Measurements from ENCODE around the gene UNC5CL. TPM values are rescaled to one million over a fixed set of nuclear protein-coding genes. Genes with fewer than 3 reads are reported as not detected.

The UNC5CL gene
- total RNA-seq, 1 experiment from 2014 or later = 2.2 TPM

GRCh38 chr6:41061196-41061726, 22.2 kb upstream of the UNC5CL start:
- Histone ChIP-seq H3K79me2 (ENCODE audit: insufficient read depth, low read length) (no peaks in the 10 kb centered on the region), H3K9me3 (ENCODE audit: control insufficient read depth in 1 of 2, insufficient read depth in 1 of 2, low read depth in 1 of 2, low read length in 2 of 2) (no peaks in the 10 kb centered on the region), H4K20me1 (ENCODE audit: insufficient read depth) (no peaks in the 10 kb centered on the region), H3K9me2 (ENCODE audit: insufficient read depth) (no peaks in the 10 kb centered on the region), H3K9ac (ENCODE audit: low read length) (no peak overlapping the region), H3K27ac (ENCODE audit: low read depth, low read length) (no peak overlapping the region), H3K4me3 (replicated peaks in 1 of 2; ENCODE audit: low read depth in 1 of 2, low read length in 2 of 2) (no peak overlapping the region), H2AFZ (ENCODE audit: low read depth, low read length, poor library complexity, severe bottlenecking) (no peak overlapping the region), H3K36me3 (ENCODE audit: control insufficient read depth in 1 of 2, insufficient read depth in 2 of 2, low read length in 2 of 2) (peaks cover 0 to 10% of the 10 kb centered on the region in 2 experiments; a peak in 2 of 4 replicates), H3K4me1 (ENCODE audit: control insufficient read depth in 1 of 2, insufficient read depth in 2 of 2, low read length in 2 of 2) (peaks cover 0 to 17% of the 10 kb centered on the region in 2 experiments; a peak in 1 of 4 replicates), H3K27me3 (ENCODE audit: insufficient read depth, low read length) (no peaks in the 10 kb centered on the region), H3K4me2 (ENCODE audit: low read length) (no peak overlapping the region)
- no peak for DNase-seq (ENCODE audit: low read depth, low spot score)
- BruUV-seq (replicated peaks) = no TSS peak
- TF ChIP-seq EZH2 (IDR thresholded peaks at IDR 0.05) (no peak), JUND (IDR thresholded peaks at IDR 0.05) (no peak), ZFX (IDR thresholded peaks at IDR 0.05) (no peak), ELF1 (IDR thresholded peaks at IDR 0.05; ENCODE audit: borderline replicate concordance, low read depth) (no peak), POLR2A (IDR thresholded peaks at IDR 0.05; ENCODE audit: borderline replicate concordance, extremely low read depth, insufficient read depth, insufficient read length) (no peak), POLR2AphosphoS5 (IDR thresholded peaks at IDR 0.05; ENCODE audit: low read depth, low read length) (no peak), FOSL1 (IDR thresholded peaks at IDR 0.05; ENCODE audit: low read depth) (no peak), TCF7L2 (IDR thresholded peaks at IDR 0.05; ENCODE audit: borderline replicate concordance, extremely low read depth, insufficient read depth, insufficient read length) (no peak), EZH2phosphoT487 (IDR thresholded peaks at IDR 0.05; ENCODE audit: borderline replicate concordance) (no peak), SRF (IDR thresholded peaks at IDR 0.05; ENCODE audit: low read depth) (no peak), CBX3 (IDR thresholded peaks at IDR 0.05; ENCODE audit: low read depth) (no peak), ATF3 (IDR thresholded peaks at IDR 0.05) (no peak), SIN3A (IDR thresholded peaks at IDR 0.05; ENCODE audit: low read depth) (no peak)
- TF ChIP-seq, protein P1, sequence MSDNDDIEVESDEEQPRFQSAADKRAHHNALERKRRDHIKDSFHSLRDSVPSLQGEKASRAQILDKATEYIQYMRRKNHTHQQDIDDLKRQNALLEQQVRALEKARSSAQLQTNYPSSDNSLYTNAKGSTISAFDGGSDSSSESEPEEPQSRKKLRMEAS (IDR thresholded peaks at IDR 0.05) = no peak
- ATAC-seq = no peak
- RAD21 ChIA-PET (ENCODE audit: low non-redundant PET in 1 of 2, low total read pairs in 2 of 2, uncharacterized antibody in 2 of 2, unreplicated experiment in 2 of 2) = interaction anchor here in 1 of 2 experiments (0.6 kb wide), 1 partner anchor 689 kb away, joined by 3 read pairs; no protein-coding TSS in a partner anchor
- POLR2A ChIA-PET = no interaction called here
- intact Hi-C loops (cut with micrococcal nuclease) = no loop called here
- CTCF ChIA-PET = no interaction called here
